Mesenchymal stem cell (in vitro differentiated cells and primary cell): ENCODE measurements around the gene SCFD2.

ENCODE experiments used
- DNase-seq: peaks from one replicate; pipeline ENCODE4 v3.0.0-alpha.2; 2013
- H2AFZ ChIP-seq: one replicate; pipeline ENCODE4 v1.6.1; 2013; ENCODE audit warnings: low read depth, mild to moderate bottlenecking, control low read depth, inconsistent platforms, low read length, moderate library complexity
- H2AK5ac ChIP-seq: 2 replicates; pipeline ENCODE4 v1.6.1; 2013; ENCODE audit warnings: low read length, moderate library complexity, mild to moderate bottlenecking, inconsistent platforms; ENCODE audit not compliant: severe bottlenecking
- H2BK120ac ChIP-seq: one replicate; pipeline ENCODE4 v1.6.1; 2013; ENCODE audit warnings: low read depth, mild to moderate bottlenecking, inconsistent platforms, low read length, moderate library complexity
- H2BK12ac ChIP-seq, 2 experiments: one replicate each; pipeline ENCODE4 v1.6.1; 2013; ENCODE audit warnings: inconsistent platforms in 2 of 2, low read length in 2 of 2, mild to moderate bottlenecking in 2 of 2, moderate library complexity in 2 of 2, control low read depth in 1 of 2
- H2BK15ac ChIP-seq: one replicate; pipeline ENCODE4 v1.6.1; 2013; ENCODE audit warnings: mild to moderate bottlenecking, low read depth, inconsistent platforms; ENCODE audit not compliant: poor library complexity, severe bottlenecking
- H2BK5ac ChIP-seq: 2 replicates; pipeline ENCODE4 v1.6.1; 2013; ENCODE audit warnings: low read depth, mild to moderate bottlenecking, low read length, control low read depth, inconsistent platforms; ENCODE audit not compliant: poor library complexity, severe bottlenecking
- H3K14ac ChIP-seq, 2 experiments: one replicate each; pipeline ENCODE4 v1.6.1; 2013; ENCODE audit warnings: inconsistent platforms in 2 of 2, low read length in 2 of 2, control low read depth in 1 of 2, mild to moderate bottlenecking in 1 of 2, moderate library complexity in 1 of 2
- H3K18ac ChIP-seq, 2 experiments: one replicate each; pipeline ENCODE4 v1.6.1; 2013; ENCODE audit warnings: inconsistent platforms in 2 of 2, low read length in 2 of 2, control low read depth in 1 of 2, low read depth in 1 of 2, mild to moderate bottlenecking in 1 of 2
- H3K23ac ChIP-seq, 2 experiments: one replicate each; pipeline ENCODE4 v1.6.1; 2013; ENCODE audit warnings: inconsistent platforms in 2 of 2, low read length in 2 of 2, mild to moderate bottlenecking in 2 of 2, moderate library complexity in 2 of 2, control low read depth in 1 of 2
- H3K27ac ChIP-seq: 2 replicates; pipeline ENCODE4 v1.5.1; 2013; ENCODE audit warnings: mild to moderate bottlenecking, moderate library complexity, low read length, control low read depth, inconsistent platforms; ENCODE audit not compliant: poor library complexity, severe bottlenecking
- H3K27me3 ChIP-seq, 2 experiments: 2 replicates each; pipeline versions ENCODE4 v1.6.1 to v1.7.0; 2013; ENCODE audit warnings: low read length in 2 of 2, mild to moderate bottlenecking in 2 of 2, moderate library complexity in 2 of 2, control low read depth in 1 of 2, inconsistent platforms in 1 of 2; ENCODE audit not compliant: control insufficient read depth in 1 of 2, insufficient read depth in 1 of 2
- H3K36me3 ChIP-seq, 2 experiments: 2 replicates each; pipeline versions ENCODE4 v1.6.1 to v1.7.0; 2013; ENCODE audit warnings: low read length in 2 of 2, control low read depth in 1 of 2, inconsistent platforms in 1 of 2, low read depth in 1 of 2, mild to moderate bottlenecking in 1 of 2; ENCODE audit not compliant: insufficient read depth in 2 of 2, control insufficient read depth in 1 of 2
- H3K4ac ChIP-seq, 2 experiments: one replicate each; pipeline ENCODE4 v1.6.1; 2013; ENCODE audit warnings: inconsistent platforms in 2 of 2, low read length in 2 of 2, mild to moderate bottlenecking in 2 of 2, moderate library complexity in 2 of 2, control low read depth in 1 of 2, low read depth in 1 of 2
- H3K4me1 ChIP-seq: 2 replicates; pipeline ENCODE4 v1.6.1; 2013; ENCODE audit warnings: low read depth, low read length, control low read depth; ENCODE audit not compliant: control insufficient read depth, insufficient read depth
- H3K4me2 ChIP-seq: 2 replicates; pipeline ENCODE4 v1.6.1; 2013; ENCODE audit warnings: low read length, mild to moderate bottlenecking, inconsistent platforms; ENCODE audit not compliant: poor library complexity, severe bottlenecking
- H3K4me3 ChIP-seq, 2 experiments: 2 replicates each; pipeline versions ENCODE4 v1.5.1 to v1.7.0; 2013; ENCODE audit warnings: low read length in 2 of 2, mild to moderate bottlenecking in 2 of 2, control low read depth in 1 of 2, low read depth in 1 of 2; ENCODE audit not compliant: insufficient read depth in 1 of 2
- H3K79me1 ChIP-seq: replicated peaks from 2 replicates; pipeline ENCODE4 v1.6.1; 2013; ENCODE audit warnings: mild to moderate bottlenecking, control low read depth, low read length, inconsistent platforms; ENCODE audit not compliant: poor library complexity, severe bottlenecking
- H3K9ac ChIP-seq: 2 replicates; pipeline ENCODE4 v1.7.0; 2013; ENCODE audit warnings: mild to moderate bottlenecking, low read length, moderate library complexity
- H3K9me3 ChIP-seq: 2 replicates; pipeline ENCODE4 v1.7.0; 2013; ENCODE audit warnings: mild to moderate bottlenecking, low read length; ENCODE audit not compliant: control insufficient read depth
- H4K8ac ChIP-seq: one replicate; pipeline ENCODE4 v1.6.1; 2013; ENCODE audit warnings: inconsistent platforms, mild to moderate bottlenecking, low read length, moderate library complexity
- H4K91ac ChIP-seq: one replicate; pipeline ENCODE4 v1.6.1; 2013; ENCODE audit warnings: mild to moderate bottlenecking, low read length, inconsistent platforms
- WGBS: methylation state at CpG from one replicate; pipeline ENCODE4 v1.1.7; 2013; ENCODE audit warnings: mixed read lengths; 5-methylcytosine and 5-hydroxymethylcytosine counted together

The SCFD2 gene

GRCh38 chr4:52945982-52946381, 419.9 kb downstream of the SCFD2 start:
- H2BK120ac ChIP-seq, result no peak overlapping the region
- H3K79me1 ChIP-seq, result no peaks in the 10 kb centered on the region
- H2BK12ac ChIP-seq, result no peak overlapping the region
- H3K27ac ChIP-seq, result no peak overlapping the region
- no peaks in the 10 kb centered on the region for H3K4me1 ChIP-seq
- no peak overlapping the region for H3K4ac ChIP-seq
- H2AK5ac ChIP-seq, result no peak overlapping the region
- no peak overlapping the region for H2BK5ac ChIP-seq
- no CpG with 5 or more reads among the region's 2 CpGs for WGBS
- peaks cover 0 to 11% of the 10 kb centered on the region in 2 experiments for H3K36me3 ChIP-seq
- no peak overlapping the region for H4K8ac ChIP-seq
- H3K4me2 ChIP-seq, result no peak overlapping the region
- no peak overlapping the region for H3K4me3 ChIP-seq
- no peak overlapping the region for H3K18ac ChIP-seq
- no peaks in the 10 kb centered on the region for H3K9me3 ChIP-seq
- no peaks in the 10 kb centered on the region for H3K27me3 ChIP-seq
- no peak overlapping the region for H3K14ac ChIP-seq
- H4K91ac ChIP-seq, result no peak overlapping the region
- H3K23ac ChIP-seq, result no peak overlapping the region
- H2AFZ ChIP-seq, result no peak overlapping the region
- no peak overlapping the region for H2BK15ac ChIP-seq
- H3K9ac ChIP-seq, result no peak overlapping the region
- no peak for DNase-seq

- Histone ChIP-seq H3K4me1 (no peaks in the 10 kb centered on the region), H2AK5ac (no peak overlapping the region), H3K4me3 (no peak overlapping the region), H3K4ac (no peak overlapping the region), H3K79me1 (no peaks in the 10 kb centered on the region), H3K4me2 (no peak overlapping the region), H3K36me3 (peaks cover 0 to 11% of the 10 kb centered on the region in 2 experiments), H3K9ac (no peak overlapping the region), H2BK15ac (no peak overlapping the region), H2AFZ (no peak overlapping the region), H4K91ac (no peak overlapping the region), H2BK120ac (no peak overlapping the region), H2BK5ac (no peak overlapping the region), H2BK12ac (no peak overlapping the region), H3K14ac (no peak overlapping the region), H3K27me3 (no peaks in the 10 kb centered on the region), H3K23ac (no peak overlapping the region), H4K8ac (no peak overlapping the region), H3K27ac (no peak overlapping the region), H3K9me3 (no peaks in the 10 kb centered on the region), H3K18ac (no peak overlapping the region)
- DNase-seq, result no peak
- WGBS, result 52% methylated on average over 2 of the region's 2 CpGs
These were observed 420.4 kb downstream of the SCFD2 start for GRCh38 chr4:52945326-52945898.

GRCh38 chr4:52943677-52944076, 422.2 kb downstream of the SCFD2 start:
- Histone ChIP-seq H2AK5ac (no peak overlapping the region), H3K4ac (no peak overlapping the region), H3K27ac (no peak overlapping the region)

GRCh38 chr4:52942936-52943335, 422.9 kb downstream of the SCFD2 start:
- no peak overlapping the region for H3K4ac ChIP-seq
- H2AK5ac ChIP-seq, result no peak overlapping the region
- WGBS, result 100% methylated on average over 1 of the region's 1 CpG
- no peak overlapping the region for H3K4me3 ChIP-seq
- H3K27ac ChIP-seq, result no peak overlapping the region
- H3K23ac ChIP-seq, result no peak overlapping the region
- H3K14ac ChIP-seq, result no peak overlapping the region
- no peaks in the 10 kb centered on the region for H3K79me1 ChIP-seq
- H3K9me3 ChIP-seq, result no peaks in the 10 kb centered on the region
- H2BK12ac ChIP-seq, result no peak overlapping the region
- no peaks in the 10 kb centered on the region for H3K4me1 ChIP-seq
- no peak overlapping the region for H3K9ac ChIP-seq
- H3K4me2 ChIP-seq, result no peak overlapping the region
- H3K36me3 ChIP-seq, result no peaks in the 10 kb centered on the region
- no peak overlapping the region for H2BK15ac ChIP-seq
- no peak overlapping the region for H4K91ac ChIP-seq
- H4K8ac ChIP-seq, result no peak overlapping the region
- H2BK5ac ChIP-seq, result no peak overlapping the region
- no peak overlapping the region for H2AFZ ChIP-seq
- H3K18ac ChIP-seq, result no peak overlapping the region
- no peak for DNase-seq
- no peak overlapping the region for H2BK120ac ChIP-seq
- no peaks in the 10 kb centered on the region for H3K27me3 ChIP-seq

More at GRCh38 chr4:52943677-52944076, 422.2 kb downstream of the SCFD2 start:
- Histone ChIP-seq H3K79me1 (no peaks in the 10 kb centered on the region), H3K23ac (no peak overlapping the region), H3K14ac (no peak overlapping the region), H2BK15ac (no peak overlapping the region), H2AFZ (no peak overlapping the region), H2BK12ac (no peak overlapping the region), H2BK5ac (no peak overlapping the region), H4K8ac (no peak overlapping the region), H3K9me3 (no peaks in the 10 kb centered on the region), H3K9ac (no peak overlapping the region), H3K27me3 (no peaks in the 10 kb centered on the region), H2BK120ac (no peak overlapping the region), H3K36me3 (no peaks in the 10 kb centered on the region), H3K4me2 (no peak overlapping the region), H3K4me3 (no peak overlapping the region), H4K91ac (no peak overlapping the region), H3K18ac (no peak overlapping the region), H3K4me1 (no peaks in the 10 kb centered on the region)
- peak; percentile 17 for DNase-seq
